ENCODE measurements around the gene ATP6V1F. TPM values are rescaled to one million over a fixed set of nuclear protein-coding genes. Genes with fewer than 3 reads are reported as not detected.

Gene ATP6V1F
- total RNA-seq = 139 and 256 TPM in 2 replicates

GRCh38 chr7:128862571-128863432 is at the start of gene ATP6V1F:
Gene ATP6V1F (plus strand): TSS chr7:128862856. CDS start chr7:128862905, 49 bp downstream.

GRCh38 chr7:128830231-128831177 is 32.2 kb upstream of the ATP6V1F start, which contains the start of gene FLNC:
Gene FLNC (plus strand): TSS chr7:128830406. CDS start chr7:128830638, 232 bp downstream.

DNA sequence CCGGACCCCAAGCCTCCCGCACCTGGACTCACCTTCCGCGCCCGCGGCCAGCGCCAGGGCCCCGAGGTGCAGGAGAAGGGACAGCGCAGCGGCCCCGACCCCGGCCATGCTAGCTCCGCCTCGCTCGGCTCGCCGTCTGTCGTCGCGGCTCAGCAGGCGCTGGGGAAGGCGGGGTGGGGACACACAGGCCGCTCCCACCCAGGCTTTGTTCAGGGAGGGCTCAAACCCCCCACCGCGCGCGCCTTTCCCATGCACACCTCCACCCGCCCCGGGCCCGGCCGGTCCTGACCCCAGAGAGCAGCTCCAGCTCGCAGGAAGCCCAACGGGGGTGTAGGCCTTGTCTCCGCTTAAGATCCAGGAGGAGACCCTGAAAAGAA is 47.9 kb downstream of the ATP6V1F start, which contains the start of gene KCP:
Gene KCP (minus strand): TSS at position 141 of the 377 bp plus-strand sequence. CDS start 33 bp downstream, at position 108.

Other genes with a start within 250 kb of the ATP6V1F start
- 0.13 and 0.16 TPM in 2 replicates for gene GARIN1A, start 190.6 kb upstream of the ATP6V1F start, total RNA-seq
- 119 and 240 TPM in 2 replicates for gene CALU, start 123.5 kb upstream of the ATP6V1F start, total RNA-seq
- gene OPN1SW, start 87.1 kb upstream of the ATP6V1F start, total RNA-seq = not detected in 2 replicates
- gene CCDC136, start 70.9 kb upstream of the ATP6V1F start, total RNA-seq = 1.8 and 4.9 TPM in 2 replicates
- 232 and 267 TPM in 2 replicates for gene FLNC, start 32.5 kb upstream of the ATP6V1F start, total RNA-seq
- gene KCP, start 47.9 kb downstream of the ATP6V1F start, total RNA-seq = 0.98 and 17.7 TPM in 2 replicates
- 5.4 and 13.3 TPM in 2 replicates for gene IRF5, start 75.1 kb downstream of the ATP6V1F start, total RNA-seq
- gene TNPO3, start 192.3 kb downstream of the ATP6V1F start, total RNA-seq = 44.5 and 63.6 TPM in 2 replicates